IPS-NIHi7 (cell line): ENCODE data around the gene SEC11A.
"Not testable (repeated sequence)": the region's sequence is repeated elsewhere in the genome, so short reads cannot be mapped to it uniquely, and the experiment has no call there.

Experiments
- DNase-seq: peaks from one replicate; pipeline ENCODE4 v3.0.0; 2012; ENCODE audit warnings: mixed read lengths; ENCODE audit errors: extremely low spot score

Gene SEC11A

GRCh38 chr15:84737005-84737404 is 21.1 kb upstream of the SEC11A start:
- DNase-seq, result no peak

- no peak for DNase-seq
Observed at GRCh38 chr15:84736375-84736774, 20.4 kb upstream of the SEC11A start.

- DNase-seq, result not testable (repeated sequence)
Observed at GRCh38 chr15:84735480-84736061, 19.6 kb upstream of the SEC11A start.

GRCh38 chr15:84734794-84735479 is 19.0 kb upstream of the SEC11A start:
- peak; percentile 89 for DNase-seq

GRCh38 chr15:84731774-84732173 is 15.8 kb upstream of the SEC11A start:
- DNase-seq, result no peak

GRCh38 chr15:84727429-84727828 is 11.5 kb upstream of the SEC11A start:
- no peak for DNase-seq

- DNase-seq, result no peak
Observed at GRCh38 chr15:84725001-84725491, 9.1 kb upstream of the SEC11A start.

- no peak for DNase-seq
Observed at GRCh38 chr15:84722628-84723027, 6.7 kb upstream of the SEC11A start.

- no peak for DNase-seq
Observed at GRCh38 chr15:84721371-84721770, 5.4 kb upstream of the SEC11A start.

- peak; percentile 18 for DNase-seq
Observed at GRCh38 chr15:84715441-84716035, 401 bp downstream of the SEC11A start.

- no peak for DNase-seq
Observed at GRCh38 chr15:84714821-84715220, 1.1 kb downstream of the SEC11A start.

GRCh38 chr15:84714372-84714771 is 1.6 kb downstream of the SEC11A start:
- DNase-seq, result no peak

GRCh38 chr15:84703808-84704207 is 12.1 kb downstream of the SEC11A start:
- no peak for DNase-seq

- no peak for DNase-seq
Observed at GRCh38 chr15:84702961-84703482, 12.9 kb downstream of the SEC11A start.

GRCh38 chr15:84699538-84700191 is 16.3 kb downstream of the SEC11A start:
- no peak for DNase-seq

- DNase-seq, result no peak
Observed at GRCh38 chr15:84697236-84697990, 18.5 kb downstream of the SEC11A start.

- DNase-seq, result no peak
Observed at GRCh38 chr15:84696757-84697156, 19.2 kb downstream of the SEC11A start.

- DNase-seq, result no peak
Observed at GRCh38 chr15:84690342-84690741, 25.6 kb downstream of the SEC11A start.

- DNase-seq, result no peak
Observed at GRCh38 chr15:84689858-84690257, 26.1 kb downstream of the SEC11A start.

GRCh38 chr15:84686446-84686845 is 29.5 kb downstream of the SEC11A start:
- DNase-seq, result not testable (repeated sequence)

GRCh38 chr15:84685304-84685703 is 30.6 kb downstream of the SEC11A start:
- DNase-seq, result no peak

GRCh38 chr15:84684092-84684491 is 31.8 kb downstream of the SEC11A start:
- no peak for DNase-seq
